Stimulated activated CD8-positive, alpha-beta memory T cell treated with anti-CD3 and anti-CD28 coated beads, Interleukin-15, amount 100 ng/mL, for 24 hours (primary cell): ENCODE measurements around the gene EIF3F.

Experiments
- DNase-seq: peaks from one replicate; pipeline ENCODE4 v3.0.0-alpha.2; 2020; ENCODE audit warnings: low read depth

Gene EIF3F

DNA sequence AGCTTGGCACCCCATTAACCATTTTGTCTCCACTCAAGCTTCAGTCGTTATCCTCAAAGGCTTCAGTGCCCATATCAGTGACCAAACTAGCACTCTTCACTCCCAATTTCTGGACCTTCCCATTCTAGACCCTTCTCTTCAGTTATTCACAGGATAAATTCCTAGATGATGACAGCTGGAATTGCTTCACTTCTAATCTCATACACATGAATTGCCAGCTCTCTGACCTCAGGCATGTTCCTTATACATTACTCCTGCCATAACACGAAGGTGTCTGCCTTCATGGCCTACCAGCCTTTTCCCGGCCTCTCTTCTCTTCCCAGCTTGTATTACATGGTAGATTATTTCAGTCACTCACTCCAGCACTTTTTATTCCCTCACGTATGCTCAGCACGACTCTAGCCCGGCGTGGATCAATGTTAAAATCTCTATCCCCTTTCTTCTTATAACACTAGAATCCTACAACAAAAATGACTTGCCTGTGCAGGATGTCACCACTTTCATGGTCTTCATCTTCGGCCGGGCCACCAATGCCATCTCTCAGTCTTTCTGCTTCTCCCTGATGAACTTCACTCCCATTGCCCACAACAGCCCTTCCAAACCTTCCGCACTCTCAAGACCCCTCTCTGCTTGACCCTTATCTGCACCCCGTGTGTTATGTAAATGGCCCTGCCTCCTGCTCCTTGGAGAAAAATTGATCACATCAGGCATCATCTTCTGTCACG is 36.9 kb downstream of the EIF3F start:
- no peak for DNase-seq

GRCh38 chr11:8025123-8025522 is 38.0 kb downstream of the EIF3F start:
- DNase-seq, result no peak

GRCh38 chr11:8025816-8026215 is 38.7 kb downstream of the EIF3F start:
- DNase-seq, result no peak

DNA sequence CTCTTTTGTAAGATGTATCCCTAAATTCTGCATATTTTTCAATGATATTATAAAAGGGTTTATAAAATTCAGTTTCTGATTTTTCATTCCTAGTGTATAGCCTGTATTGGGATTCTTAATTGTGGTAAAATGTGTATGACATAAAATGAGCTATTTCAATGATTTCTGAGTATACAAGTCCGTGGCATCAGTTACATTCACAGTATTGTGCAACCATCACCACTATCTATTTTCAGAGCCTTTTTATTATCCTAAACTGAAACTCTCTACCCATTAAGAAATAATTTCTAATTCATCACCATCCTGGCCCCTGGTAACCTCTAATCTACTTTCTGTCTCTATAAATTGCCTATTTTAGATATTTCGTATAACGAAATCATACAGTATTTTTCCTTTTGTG is 39.8 kb downstream of the EIF3F start:
- DNase-seq, result no peak

DNA sequence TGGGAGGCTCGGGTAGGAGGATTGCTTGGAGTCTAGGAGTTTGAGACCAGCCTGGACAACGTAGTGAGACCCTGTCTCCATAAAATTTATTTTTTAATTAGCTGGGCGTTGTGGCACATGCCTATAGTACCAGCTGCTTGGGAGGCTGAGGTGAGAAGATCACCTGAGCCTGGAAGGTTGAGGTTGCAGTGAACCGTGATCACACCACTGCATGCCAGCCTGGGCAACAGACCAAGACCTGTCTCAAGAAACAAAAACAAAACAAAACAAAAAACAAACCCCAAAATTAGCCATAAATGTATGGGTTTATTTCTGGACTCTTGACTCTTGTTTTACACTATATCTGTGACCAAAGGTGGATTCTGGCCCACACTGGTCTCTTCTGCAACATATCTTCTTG is 41.6 kb downstream of the EIF3F start:
- no peak for DNase-seq

GRCh38 chr11:8030526-8031247 is 43.5 kb downstream of the EIF3F start:
- DNase-seq, result no peak

GRCh38 chr11:8031248-8032115 is 44.3 kb downstream of the EIF3F start:
- DNase-seq, result no peak

DNA sequence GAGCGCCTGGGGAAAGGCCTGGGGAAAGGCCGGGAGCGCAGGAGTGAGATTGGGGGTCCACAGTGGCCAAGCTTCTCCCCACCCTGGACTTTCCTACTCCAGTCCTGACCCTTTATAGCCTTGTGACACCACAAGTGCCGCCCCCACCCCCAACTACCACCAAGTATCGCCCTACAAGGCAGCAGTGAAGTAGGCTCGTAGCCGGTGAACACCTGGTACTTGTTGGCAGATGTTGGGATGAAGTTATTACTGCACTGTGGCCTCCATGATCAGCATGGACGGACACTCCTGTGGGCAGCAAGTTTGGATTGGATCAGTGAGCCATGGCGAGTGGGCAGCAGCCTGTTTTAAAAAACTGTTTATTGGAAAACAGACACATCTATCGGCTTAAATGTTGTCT is 45.0 kb downstream of the EIF3F start:
- no peak for DNase-seq

- no peak for DNase-seq
These were observed 45.6 kb downstream of the EIF3F start for GRCh38 chr11:8032576-8033304.

DNA sequence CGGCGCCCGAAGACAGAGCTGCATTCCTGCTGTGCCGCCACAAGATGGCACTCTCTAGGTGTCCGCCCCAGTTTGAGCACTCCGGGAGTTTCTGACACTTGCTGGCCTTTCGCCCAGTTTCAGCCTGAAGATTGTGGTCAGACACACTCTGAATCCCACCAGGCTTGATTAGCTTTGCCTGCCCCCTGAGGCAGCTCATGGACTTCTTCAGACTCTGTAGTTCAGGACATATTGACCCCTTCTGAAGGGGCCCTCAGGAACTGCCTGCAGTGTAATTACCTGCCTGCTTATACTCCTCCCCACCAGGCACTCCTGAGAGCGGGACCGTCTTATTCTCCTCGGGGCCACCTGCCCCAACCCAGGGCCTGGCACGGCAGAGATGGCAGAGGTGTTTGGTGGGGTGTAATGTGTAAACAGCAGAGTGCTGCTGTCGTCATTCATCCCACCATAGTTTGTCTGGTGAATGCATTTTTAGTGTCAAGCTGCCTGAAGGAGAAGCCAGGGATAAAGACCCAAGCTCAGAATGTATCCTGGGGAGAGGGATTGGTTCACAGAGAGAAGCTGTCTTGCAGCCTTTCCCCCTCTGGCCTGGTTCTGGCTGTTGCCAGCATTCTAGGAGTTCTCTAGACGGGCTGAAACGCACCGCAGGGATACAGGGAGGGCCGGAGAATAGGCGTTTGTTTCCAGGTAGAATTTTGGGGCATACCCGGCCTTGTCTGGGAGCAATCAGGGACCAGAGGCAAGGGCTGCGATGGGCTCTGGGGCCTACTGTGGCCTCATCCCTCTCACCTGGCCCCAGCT is 46.4 kb downstream of the EIF3F start:
- peak; percentile 14 for DNase-seq

DNA sequence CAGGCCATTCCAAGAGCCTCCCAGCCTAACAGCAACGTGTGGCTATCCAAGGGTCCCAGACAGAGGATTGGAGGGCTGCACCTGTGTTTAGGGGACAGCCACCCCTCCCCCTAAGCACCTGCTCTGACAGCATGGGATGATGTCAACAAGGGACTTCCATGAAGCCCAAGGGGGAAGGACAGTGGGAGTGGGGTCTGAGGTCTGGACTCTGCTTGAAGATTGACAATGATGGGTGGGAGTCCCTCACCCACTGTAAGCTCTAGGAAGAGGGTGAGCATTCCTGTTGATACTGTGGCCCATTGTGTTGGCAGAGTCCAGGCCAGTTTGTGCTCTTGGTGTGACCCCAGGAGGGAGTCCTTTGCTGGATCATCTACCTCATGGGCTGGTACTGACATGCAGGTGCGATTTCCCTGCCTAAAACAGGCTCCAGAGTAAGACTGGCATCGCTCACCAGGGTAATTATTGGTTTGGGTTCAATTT is 47.0 kb downstream of the EIF3F start:
- no peak for DNase-seq

DNA sequence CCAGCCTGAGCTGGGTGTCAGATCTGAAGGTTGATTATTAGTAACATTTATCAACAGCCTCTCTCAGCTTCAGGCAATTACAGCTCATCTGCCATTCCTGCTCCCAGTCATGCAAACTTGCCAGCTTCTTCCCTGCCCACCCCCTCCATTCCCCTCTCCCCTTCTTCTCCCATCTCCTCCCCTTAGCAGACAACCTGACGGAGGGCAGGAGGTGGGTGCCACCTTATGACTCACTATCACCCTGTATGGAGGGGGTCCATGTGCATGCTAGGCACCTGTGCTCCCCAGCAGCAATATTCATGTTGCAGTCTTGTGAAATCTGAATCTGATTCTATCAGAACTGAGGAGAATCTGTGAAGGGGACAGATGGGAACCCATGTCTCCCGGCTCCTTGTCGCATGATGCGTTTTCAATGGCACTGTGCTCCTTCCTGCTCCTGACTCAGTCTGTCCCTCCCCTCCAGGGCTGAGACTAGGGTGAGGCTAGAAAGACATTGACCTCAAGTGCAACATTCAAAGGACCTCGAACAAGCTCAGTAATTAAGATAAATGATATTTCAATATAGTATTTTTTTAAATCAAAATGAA is 47.6 kb downstream of the EIF3F start:
- DNase-seq, result no peak

- DNase-seq, result no peak
These were observed 48.2 kb downstream of the EIF3F start for GRCh38 chr11:8035200-8035855.

DNA sequence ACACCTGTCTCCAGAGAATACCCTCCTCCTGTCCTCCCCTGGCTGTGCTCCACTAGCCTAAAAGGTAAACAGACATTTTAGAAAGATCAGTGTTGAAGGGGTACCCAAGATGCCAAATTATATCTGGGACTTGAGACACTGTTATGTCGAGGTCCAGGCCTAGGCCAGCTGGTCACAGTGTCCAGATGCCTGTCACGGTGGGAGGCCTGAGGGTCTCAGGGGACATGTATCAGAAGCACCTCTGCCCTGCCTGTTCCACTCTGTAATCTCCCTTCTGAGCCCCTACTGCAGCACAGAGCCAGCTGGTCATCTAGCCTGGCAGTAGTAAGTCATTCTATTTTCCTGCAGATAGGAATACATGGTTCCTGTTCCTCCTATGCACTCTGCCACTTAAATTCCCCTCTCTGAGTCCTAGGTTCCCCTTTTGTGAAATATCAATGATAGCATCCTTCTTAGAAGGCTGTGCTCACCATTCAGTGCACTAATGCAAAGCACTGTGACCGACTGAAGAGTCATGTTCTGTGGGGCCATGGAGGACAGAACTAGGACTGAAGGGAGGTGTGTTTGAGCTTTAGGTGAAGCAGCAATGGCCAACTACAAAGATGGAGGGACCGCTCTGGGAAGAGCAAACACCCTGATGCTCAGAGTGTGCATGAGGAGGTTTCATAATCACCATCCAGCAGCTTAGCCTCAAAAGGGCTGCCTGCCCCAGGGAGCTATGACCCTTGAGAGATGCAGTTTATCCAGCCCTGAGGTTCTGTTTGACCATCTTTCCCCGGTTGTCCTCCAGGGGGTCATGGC is 49.1 kb downstream of the EIF3F start:
- no peak for DNase-seq

DNA sequence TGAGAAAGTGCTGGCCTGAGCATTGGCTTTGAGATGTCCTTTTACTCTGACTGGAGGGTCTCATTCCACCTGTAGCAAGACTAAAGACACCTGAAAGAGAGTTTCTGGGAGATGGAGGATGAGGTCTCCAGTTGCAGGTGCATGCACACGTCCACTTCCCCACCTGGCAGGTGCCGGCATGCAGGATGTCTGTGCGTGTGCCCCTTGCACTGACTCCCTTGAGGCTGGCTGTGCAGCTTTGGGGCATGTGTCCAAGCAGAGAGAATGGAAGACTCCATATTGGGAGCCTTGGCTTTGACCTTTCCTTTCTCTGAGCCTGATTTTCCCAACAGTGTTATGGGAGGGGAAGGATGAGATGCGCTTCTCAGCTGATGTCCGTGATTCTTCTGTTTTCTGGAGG is 49.8 kb downstream of the EIF3F start:
- DNase-seq, result no peak

DNA sequence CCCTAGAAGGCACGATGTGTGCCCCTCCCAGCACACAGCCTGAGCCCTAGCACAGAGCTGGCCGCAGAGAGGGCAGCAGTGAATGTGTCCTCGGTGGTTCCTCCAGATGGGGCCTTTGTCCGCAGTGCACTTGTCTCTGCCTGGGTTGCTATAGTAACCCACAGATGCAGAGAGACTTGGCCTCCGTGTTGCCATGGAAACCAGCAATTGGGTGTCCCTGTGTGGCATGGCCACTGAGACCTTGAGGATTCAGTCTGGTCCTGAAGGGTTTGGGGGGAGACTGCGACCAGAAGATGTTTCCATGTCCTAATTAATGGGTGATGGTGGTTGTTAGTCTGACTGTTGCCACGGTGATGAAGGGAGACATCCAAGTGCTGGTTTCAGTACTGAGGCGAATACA is 51.3 kb downstream of the EIF3F start:
- no peak for DNase-seq

DNA sequence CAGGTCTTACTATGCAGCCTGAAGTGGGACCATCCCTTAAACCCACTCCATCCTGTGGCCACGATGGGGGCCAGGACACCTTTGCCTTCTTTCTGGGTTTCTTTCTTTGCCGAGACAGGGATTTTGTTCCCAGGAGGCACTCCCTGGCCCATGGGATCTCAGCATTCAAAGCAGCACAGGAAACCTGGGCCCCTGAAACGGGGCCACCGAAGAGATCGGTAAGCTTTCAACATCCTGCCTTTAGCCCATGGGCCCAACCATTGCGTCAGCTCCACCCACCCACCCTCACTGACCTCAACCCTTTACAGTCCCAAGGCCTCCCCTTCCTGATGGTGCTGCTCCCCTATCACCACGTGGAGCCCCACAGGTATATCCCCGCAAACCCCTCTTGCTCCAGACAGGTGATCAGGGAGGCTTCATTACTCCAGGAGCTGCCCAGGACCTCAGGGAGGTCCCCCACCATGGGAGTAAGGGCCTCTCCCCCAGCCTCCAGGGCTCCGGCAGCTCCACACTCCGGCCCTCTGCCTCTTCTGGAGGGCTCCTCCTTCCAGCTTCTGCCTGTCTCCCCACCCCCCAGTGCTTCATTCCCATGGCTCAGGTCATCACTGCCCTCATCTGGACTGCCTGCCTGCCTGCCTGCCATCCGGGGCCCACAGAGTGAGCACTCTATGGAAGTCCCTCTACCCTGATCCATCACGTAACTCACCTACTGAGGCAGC is 51.8 kb downstream of the EIF3F start:
- no peak for DNase-seq

- no peak for DNase-seq
These were observed 52.6 kb downstream of the EIF3F start for GRCh38 chr11:8039530-8040260.
